Neural progenitor cell (in vitro differentiated cells): Measurements from ENCODE around the gene PBX2. TPM values are rescaled to one million over a fixed set of nuclear protein-coding genes. Genes with fewer than 3 reads are reported as not detected.

Source experiments
- DNase-seq: peaks from one replicate; pipeline ENCODE4 v3.0.0-alpha.2; 2016; ENCODE audit warnings: low spot score
- H2AFZ ChIP-seq: fragments of 200-600 bp; sonication (generic); replicated peaks from 2 replicates; pipeline ENCODE4 v1.6.1; 2016; ENCODE audit warnings: antibody characterized with exemption
- H3F3A ChIP-seq: fragments of 200-600 bp; sonication (generic); 2 replicates; pipeline ENCODE4 v1.6.1; 2016; ENCODE audit warnings: antibody characterized with exemption, low read depth
- H3K27ac ChIP-seq: fragments of 200-600 bp; sonication (generic); 2 replicates; pipeline ENCODE4 v1.5.1; 2016; ENCODE audit warnings: mild to moderate bottlenecking
- H3K27me3 ChIP-seq: fragments of 200-600 bp; sonication (generic); 2 replicates; pipeline ENCODE4 v1.6.1; 2016; ENCODE audit warnings: mild to moderate bottlenecking, moderate library complexity
- H3K36me3 ChIP-seq: fragments of 200-600 bp; sonication (generic); 2 replicates; pipeline ENCODE4 v1.5.1; 2016
- H3K4me1 ChIP-seq: fragments of 200-600 bp; sonication (generic); 2 replicates; pipeline ENCODE4 v1.6.1; 2016; ENCODE audit warnings: mixed run types
- H3K4me2 ChIP-seq: fragments of 200-600 bp; sonication (generic); 2 replicates; pipeline ENCODE4 v1.6.1; 2016
- H3K4me3 ChIP-seq: fragments of 200-600 bp; sonication (generic); 2 replicates; pipeline ENCODE4 v1.5.1; 2016
- H3K79me2 ChIP-seq: fragments of 200-600 bp; sonication (generic); 2 replicates; pipeline ENCODE4 v1.6.1; 2016; ENCODE audit warnings: low read depth
- H3K9ac ChIP-seq: fragments of 200-600 bp; sonication (generic); 2 replicates; pipeline ENCODE4 v1.6.1; 2016
- H3K9me3 ChIP-seq: fragments of 200-600 bp; sonication (generic); 2 replicates; pipeline ENCODE4 v1.5.1; 2016; ENCODE audit warnings: low read depth
- H4K20me1 ChIP-seq: fragments of 200-600 bp; sonication (generic); 2 replicates; pipeline ENCODE4 v1.6.1; 2016; ENCODE audit warnings: low read depth
- H3K27ac Mint-ChIP-seq: 3 replicates; pipeline ENCODE4 v1.8.0; 2021; ENCODE audit warnings: mixed read lengths
- H3K27me3 Mint-ChIP-seq: 2 replicates; pipeline ENCODE4 v1.8.0; 2022; ENCODE audit warnings: low read depth, mild to moderate bottlenecking, inconsistent platforms, moderate library complexity, mixed read lengths; ENCODE audit not compliant: insufficient read depth
- H3K36me3 Mint-ChIP-seq: 3 replicates; pipeline ENCODE4 v1.8.0; 2021; ENCODE audit warnings: mixed read lengths
- H3K4me1 Mint-ChIP-seq: 3 replicates; pipeline ENCODE4 v1.8.0; 2021; ENCODE audit warnings: mixed read lengths
- H3K4me3 Mint-ChIP-seq: 3 replicates; pipeline ENCODE4 v1.8.0; 2021; ENCODE audit warnings: mild to moderate bottlenecking, moderate library complexity, mixed read lengths
- H3K9me3 Mint-ChIP-seq: 3 replicates; pipeline ENCODE4 v1.8.0; 2020; ENCODE audit warnings: mixed read lengths
- EZH2 ChIP-seq: fragments of 200-600 bp; sonication (generic); IDR thresholded peaks from 2 replicates; pipeline ENCODE4 v1.6.1; 2017; ENCODE audit warnings: antibody characterized with exemption, mild to moderate bottlenecking, moderate library complexity
- EZH2phosphoT487 ChIP-seq: fragments of 200-600 bp; sonication (generic); IDR thresholded peaks from 2 replicates; pipeline ENCODE4 v1.6.1; 2017; ENCODE audit warnings: antibody characterized with exemption
- total RNA-seq: library from RNA; depleted of rRNA; stranded (reverse); fragments of >200 nt; gene quantifications from 2 replicates; pipeline ENCODE4 v1.2.3, GENCODE V29; 2015; ENCODE audit warnings: low replicate concordance
- TF ChIP-seq, protein P1 (sequence below): fragments of 200-600 bp; sonication (generic); IDR thresholded peaks from 2 replicates; pipeline ENCODE4 v1.5.1; 2017; ENCODE audit warnings: antibody characterized with exemption, mild to moderate bottlenecking

The PBX2 gene
- total RNA-seq, 1 donor from 2014 or later, result 53.3 TPM

DNA sequence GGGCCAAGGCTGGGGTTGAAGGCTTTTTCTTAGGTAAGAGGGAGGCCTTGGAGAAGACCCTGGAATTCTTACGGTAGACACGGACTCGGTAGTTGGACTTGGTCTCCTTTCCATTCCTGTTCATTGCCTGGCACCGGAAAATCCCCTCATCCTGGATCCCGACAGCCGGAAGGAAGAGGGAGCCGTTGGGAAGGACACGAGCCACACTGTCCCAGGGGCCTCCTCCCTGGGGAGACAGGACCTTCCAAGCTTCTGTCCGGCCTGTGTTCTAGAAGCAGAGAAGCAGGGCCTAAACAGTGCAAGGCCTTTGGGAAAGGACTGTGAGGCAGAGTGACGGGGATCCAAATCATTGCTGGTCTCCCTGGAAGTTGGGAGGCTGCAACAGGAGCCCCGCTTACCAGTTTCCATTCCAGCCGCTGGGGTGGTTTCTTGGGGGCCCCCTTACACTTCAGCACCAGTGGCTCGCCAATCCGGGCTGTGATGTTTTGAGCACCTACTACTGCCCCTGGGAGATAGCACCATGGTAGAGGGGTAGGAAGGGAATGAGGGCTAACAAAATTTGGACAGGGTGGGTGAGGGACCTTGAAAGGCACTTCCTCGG is 6.4 kb downstream of the PBX2 start:
- H3K79me2 ChIP-seq, result peaks cover 29% of the 10 kb centered on the region
- no peak for TF ChIP-seq EZH2phosphoT487
- TF ChIP-seq, protein P1, sequence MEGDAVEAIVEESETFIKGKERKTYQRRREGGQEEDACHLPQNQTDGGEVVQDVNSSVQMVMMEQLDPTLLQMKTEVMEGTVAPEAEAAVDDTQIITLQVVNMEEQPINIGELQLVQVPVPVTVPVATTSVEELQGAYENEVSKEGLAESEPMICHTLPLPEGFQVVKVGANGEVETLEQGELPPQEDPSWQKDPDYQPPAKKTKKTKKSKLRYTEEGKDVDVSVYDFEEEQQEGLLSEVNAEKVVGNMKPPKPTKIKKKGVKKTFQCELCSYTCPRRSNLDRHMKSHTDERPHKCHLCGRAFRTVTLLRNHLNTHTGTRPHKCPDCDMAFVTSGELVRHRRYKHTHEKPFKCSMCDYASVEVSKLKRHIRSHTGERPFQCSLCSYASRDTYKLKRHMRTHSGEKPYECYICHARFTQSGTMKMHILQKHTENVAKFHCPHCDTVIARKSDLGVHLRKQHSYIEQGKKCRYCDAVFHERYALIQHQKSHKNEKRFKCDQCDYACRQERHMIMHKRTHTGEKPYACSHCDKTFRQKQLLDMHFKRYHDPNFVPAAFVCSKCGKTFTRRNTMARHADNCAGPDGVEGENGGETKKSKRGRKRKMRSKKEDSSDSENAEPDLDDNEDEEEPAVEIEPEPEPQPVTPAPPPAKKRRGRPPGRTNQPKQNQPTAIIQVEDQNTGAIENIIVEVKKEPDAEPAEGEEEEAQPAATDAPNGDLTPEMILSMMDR, result no peak
- no peak for TF ChIP-seq EZH2
- peaks cover 28% of the 10 kb centered on the region for H3K36me3 Mint-ChIP-seq
- H2AFZ ChIP-seq, result no peak overlapping the region
- no peak overlapping the region for H3K9ac ChIP-seq
- H3K4me3 ChIP-seq, result no peak overlapping the region
- peak overlapping the region; percentile 76 for H3K27ac Mint-ChIP-seq
- H3K9me3 Mint-ChIP-seq, result no peaks in the 10 kb centered on the region
- peaks cover 41% of the 10 kb centered on the region for H3K4me1 Mint-ChIP-seq
- peaks cover 12% of the 10 kb centered on the region for H3K27me3 Mint-ChIP-seq
- peaks cover 35% of the 10 kb centered on the region for H3F3A ChIP-seq
- peak overlapping the region; percentile 20 for H3K27ac ChIP-seq
- no peaks in the 10 kb centered on the region for H3K36me3 ChIP-seq
- H3K4me3 Mint-ChIP-seq, result no peak overlapping the region
- H3K27me3 ChIP-seq, result no peaks in the 10 kb centered on the region
- no peak for DNase-seq
- H3K9me3 ChIP-seq, result no peaks in the 10 kb centered on the region
- peaks cover 9% of the 10 kb centered on the region for H3K4me1 ChIP-seq
- no peak overlapping the region for H3K4me2 ChIP-seq
- peaks cover 23% of the 10 kb centered on the region for H4K20me1 ChIP-seq

DNA sequence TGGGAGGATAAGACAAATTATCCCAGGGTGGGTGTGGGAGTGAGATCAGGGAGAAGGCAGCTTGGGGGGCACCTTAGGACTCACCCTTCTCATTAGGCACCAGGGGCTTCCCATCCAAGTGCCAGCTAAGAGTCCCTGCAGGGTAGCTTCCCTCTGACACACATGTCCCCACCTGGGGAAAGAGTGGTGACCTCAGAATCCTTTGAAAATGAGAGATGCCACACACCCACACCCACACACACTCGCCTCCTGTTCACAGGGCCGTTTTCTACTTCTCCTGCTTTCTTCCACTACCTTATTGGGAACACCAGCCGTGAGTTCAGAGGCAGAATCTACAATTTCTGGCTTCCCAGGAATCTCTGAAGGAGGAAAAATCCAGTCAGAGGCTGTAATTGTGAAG is 7.0 kb downstream of the PBX2 start:
- H3K9ac ChIP-seq, result no peak overlapping the region
- H3K27ac ChIP-seq, result peak overlapping the region; percentile 20
- Mint-ChIP-seq H3K27ac (no peak overlapping the region), H3K36me3 (peaks cover 28% of the 10 kb centered on the region), H3K9me3 (no peaks in the 10 kb centered on the region), H3K4me3 (no peak overlapping the region), H3K4me1 (peaks cover 39% of the 10 kb centered on the region), H3K27me3 (peaks cover 12% of the 10 kb centered on the region)
- DNase-seq, result no peak
- TF ChIP-seq EZH2phosphoT487 (no peak), EZH2 (no peak)
- TF ChIP-seq, protein P1, result no peak
- peaks cover 18% of the 10 kb centered on the region for H4K20me1 ChIP-seq
- no peak overlapping the region for H2AFZ ChIP-seq
- no peak overlapping the region for H3K4me2 ChIP-seq
- H3K4me1 ChIP-seq, result peaks cover 9% of the 10 kb centered on the region
- H3K36me3 ChIP-seq, result no peaks in the 10 kb centered on the region
- H3K9me3 ChIP-seq, result no peaks in the 10 kb centered on the region
- H3F3A ChIP-seq, result peaks cover 32% of the 10 kb centered on the region
- no peaks in the 10 kb centered on the region for H3K27me3 ChIP-seq
- H3K4me3 ChIP-seq, result no peak overlapping the region
- peaks cover 25% of the 10 kb centered on the region for H3K79me2 ChIP-seq

DNA sequence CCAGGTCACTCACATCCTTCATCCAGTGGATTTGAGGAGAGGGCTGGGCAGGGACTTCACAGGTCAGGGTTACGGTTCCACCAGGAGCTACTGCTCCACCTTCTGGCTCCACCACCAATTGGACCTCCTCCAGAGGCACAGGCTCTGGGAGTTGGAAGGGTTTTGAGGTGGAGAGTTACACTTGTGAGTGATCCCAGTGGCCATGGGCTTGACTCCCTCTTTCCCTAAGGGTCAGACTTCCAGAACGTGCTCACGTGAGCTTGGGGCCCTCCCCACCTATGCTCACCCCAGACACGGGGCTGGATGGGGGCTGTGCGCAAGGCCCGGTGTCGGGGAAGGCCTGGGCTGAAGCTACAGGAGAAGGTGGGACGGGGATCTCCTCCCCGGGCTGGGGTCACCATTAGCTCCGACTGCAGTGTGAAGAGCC is 7.4 kb downstream of the PBX2 start:
- Mint-ChIP-seq H3K4me1 (peaks cover 37% of the 10 kb centered on the region), H3K36me3 (peaks cover 26% of the 10 kb centered on the region), H3K4me3 (no peak overlapping the region), H3K27ac (no peak overlapping the region), H3K27me3 (peaks cover 13% of the 10 kb centered on the region), H3K9me3 (no peaks in the 10 kb centered on the region)
- Histone ChIP-seq H3K27me3 (no peaks in the 10 kb centered on the region), H3K4me1 (peaks cover 9% of the 10 kb centered on the region), H3K36me3 (no peaks in the 10 kb centered on the region), H3K4me2 (no peak overlapping the region), H3K4me3 (no peak overlapping the region), H3K27ac (no peak overlapping the region), H3F3A (peaks cover 31% of the 10 kb centered on the region), H3K9me3 (no peaks in the 10 kb centered on the region), H3K79me2 (peaks cover 20% of the 10 kb centered on the region), H4K20me1 (peaks cover 13% of the 10 kb centered on the region), H3K9ac (no peak overlapping the region), H2AFZ (no peak overlapping the region)
- no peak for DNase-seq
- no peak for TF ChIP-seq EZH2
- no peak for TF ChIP-seq EZH2phosphoT487
- TF ChIP-seq, protein P1, result no peak
